HG03521 (cell line): ENCODE data around the gene TAS1R3.
"Not testable (repeated sequence)": the region's sequence is repeated elsewhere in the genome, so short reads cannot be mapped to it uniquely, and the experiment has no call there.

Experiments
- ATAC-seq: cut with Tn5 transposase; IDR thresholded peaks from one replicate; pipeline ENCODE4 v1.9.1; 2021; ENCODE audit warnings: mild to moderate bottlenecking, moderate library complexity; ENCODE audit not compliant: unreplicated experiment

The TAS1R3 gene

GRCh38 chr1:1307923-1308755, 22.9 kb upstream of the TAS1R3 start, which contains the start of the genes ACAP3 and PUSL1:
ACAP3 (minus strand) TSS chr1:1307930; CDS start chr1:1307815, 115 bp downstream.
PUSL1 (plus strand) TSS chr1:1308597; CDS start chr1:1308644, 47 bp downstream.
- peak; percentile 64 for ATAC-seq

DNA sequence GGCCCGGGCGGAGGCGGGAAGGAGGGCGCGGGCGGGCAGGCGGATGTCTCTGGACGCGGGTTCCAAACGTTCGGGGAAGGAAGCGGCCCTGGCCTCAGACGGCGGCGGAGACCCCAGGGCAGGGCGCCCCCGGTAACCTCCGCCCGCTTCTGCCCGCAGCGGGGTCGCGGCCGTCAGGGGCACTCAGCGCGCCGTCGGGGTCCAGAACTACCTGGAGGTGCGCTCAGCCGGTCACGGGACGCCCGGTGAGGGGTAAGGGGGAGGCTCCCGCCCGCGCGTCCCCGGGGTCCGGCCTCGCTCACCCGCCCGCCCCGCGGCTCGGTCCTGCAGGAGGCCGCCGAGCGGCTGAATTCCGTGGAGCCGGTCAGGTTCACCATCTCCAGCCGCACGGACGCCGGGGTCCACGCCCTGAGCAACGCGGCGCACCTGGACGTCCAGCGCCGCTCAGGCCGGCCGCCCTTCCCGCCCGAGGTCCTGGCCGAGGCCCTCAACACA, 22.3 kb upstream of the TAS1R3 start:
- no peak for ATAC-seq

GRCh38 chr1:1309251-1310108, 21.6 kb upstream of the TAS1R3 start:
- ATAC-seq = no peak

DNA sequence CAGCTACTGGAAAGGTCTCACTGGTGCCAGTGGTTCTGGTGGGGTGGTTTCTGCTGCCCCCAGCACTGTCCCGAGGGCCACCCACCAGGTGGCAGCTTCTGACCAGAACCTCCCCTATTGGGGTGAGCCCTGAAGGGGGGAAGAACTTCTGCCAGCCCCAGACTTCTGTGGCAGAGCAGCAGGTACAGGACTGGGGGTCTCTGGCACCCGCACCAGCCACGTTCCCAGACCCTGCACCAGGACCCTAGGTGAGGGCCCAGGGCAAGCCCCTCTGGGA, 21.0 kb upstream of the TAS1R3 start:
- no peak for ATAC-seq

- ATAC-seq = no peak
Observed at GRCh38 chr1:1310476-1311053, 20.5 kb upstream of the TAS1R3 start.

- no peak for ATAC-seq
Observed at GRCh38 chr1:1311107-1312104, 19.7 kb upstream of the TAS1R3 start.

DNA sequence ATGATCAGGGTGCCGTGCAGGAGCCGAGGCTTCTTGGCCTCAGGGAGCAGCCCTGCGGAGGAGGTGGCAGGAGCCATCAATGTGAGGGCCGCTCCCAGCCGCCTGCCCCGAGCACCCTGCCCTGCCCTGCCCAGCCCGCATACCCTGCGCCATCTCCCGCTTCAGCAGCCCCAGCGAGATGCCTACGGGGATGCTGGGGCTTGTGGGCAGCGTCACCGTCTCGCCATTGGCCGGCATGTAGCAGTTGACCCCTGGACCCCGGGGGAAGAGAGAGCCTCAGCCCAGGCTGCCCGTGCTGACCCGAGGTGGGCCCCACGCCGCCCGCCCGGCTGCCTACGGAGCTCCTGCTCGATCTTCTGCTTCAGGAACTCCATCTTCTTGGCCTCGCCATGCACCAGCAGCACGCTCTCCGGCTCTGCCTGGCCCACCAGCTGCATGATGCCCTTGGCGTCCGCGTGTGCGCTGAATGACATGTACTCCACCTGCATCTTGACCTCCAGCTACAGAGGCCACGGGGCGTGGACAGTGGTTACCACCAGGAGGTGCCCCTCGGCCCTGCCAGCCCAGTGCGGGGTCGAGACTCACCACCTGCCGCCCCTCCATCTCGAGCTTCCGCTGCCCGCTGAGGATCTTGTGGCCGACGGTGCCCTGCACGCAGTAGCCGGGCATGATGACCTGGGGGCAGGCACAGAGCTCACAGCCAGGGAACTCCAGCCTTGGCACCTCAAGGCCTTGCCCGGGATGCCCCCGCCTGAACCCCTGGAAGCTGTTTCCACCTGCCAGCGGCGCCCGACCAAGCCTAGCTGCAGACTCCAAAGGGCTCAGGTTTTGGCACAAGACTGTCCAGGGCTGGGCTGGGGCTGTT, 18.4 kb upstream of the TAS1R3 start:
- ATAC-seq = no peak

- ATAC-seq = no peak
Observed at GRCh38 chr1:1313500-1314236, 17.4 kb upstream of the TAS1R3 start.

- ATAC-seq = no peak
Observed at GRCh38 chr1:1314237-1314586, 16.9 kb upstream of the TAS1R3 start.

GRCh38 chr1:1314678-1315335, 16.3 kb upstream of the TAS1R3 start:
- no peak for ATAC-seq

- ATAC-seq = no peak
Observed at GRCh38 chr1:1315435-1315954, 15.6 kb upstream of the TAS1R3 start.

GRCh38 chr1:1316199-1316598, 14.9 kb upstream of the TAS1R3 start:
- not testable (repeated sequence) for ATAC-seq

DNA sequence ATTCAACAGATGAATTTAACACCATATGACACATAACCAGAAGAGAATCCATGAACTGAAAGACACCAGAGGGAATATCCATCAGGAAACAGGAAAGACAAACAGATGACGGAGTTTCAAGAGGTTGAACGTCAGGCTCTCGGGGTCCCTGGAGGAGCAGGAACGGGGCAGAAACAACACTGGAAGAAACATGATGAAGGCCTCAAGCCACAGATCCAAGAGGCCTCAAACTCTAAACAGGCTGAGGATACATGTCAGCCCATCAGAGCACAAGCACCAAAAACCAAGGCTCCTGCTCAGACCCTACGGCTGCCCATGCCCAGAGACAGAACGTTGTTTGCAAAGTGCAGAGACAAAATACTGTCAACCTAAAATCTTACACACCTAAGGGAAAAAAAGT, 13.7 kb upstream of the TAS1R3 start:
- no peak for ATAC-seq

- no peak for ATAC-seq
Observed at GRCh38 chr1:1318131-1318652, 12.9 kb upstream of the TAS1R3 start.

- ATAC-seq = no peak
Observed at GRCh38 chr1:1318777-1319645, 12.1 kb upstream of the TAS1R3 start.

DNA sequence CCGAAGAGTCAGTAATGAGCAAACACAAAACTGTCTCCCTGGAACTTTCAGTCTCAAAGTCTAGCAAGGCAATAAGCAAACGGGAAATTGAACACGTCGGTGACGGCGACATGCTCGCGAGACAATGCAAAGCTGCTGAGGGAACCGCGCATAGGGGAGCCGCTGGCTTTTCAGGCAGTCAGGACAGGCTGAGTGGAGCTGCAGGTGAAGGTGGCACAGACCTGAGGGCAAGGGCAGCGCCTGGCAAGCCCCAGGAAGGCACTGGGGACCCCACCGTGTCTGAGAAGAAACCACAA, 11.5 kb upstream of the TAS1R3 start:
- ATAC-seq = no peak
